Skin epidermis (tissue), 12 donors: ENCODE results near the gene RAPH1.

Source experiments
- H3K27ac ChIP-seq, 21 experiments: fragments of 200-600 bp; sonication (generic) in 11 of 21; one replicate each; pipeline ENCODE4 v1.5.0; 2020; ENCODE audit warnings: mild to moderate bottlenecking in 3 of 21, inconsistent platforms in 2 of 21, moderate library complexity in 2 of 21
- H3K4me3 ChIP-seq, 7 experiments: fragments of 200-600 bp; sonication (generic) in 2 of 7; one replicate each; pipeline ENCODE4 v1.5.0; 2020; ENCODE audit warnings: inconsistent platforms in 2 of 7, mild to moderate bottlenecking in 2 of 7, moderate library complexity in 1 of 7

RAPH1 gene

GRCh38 chr2:203492965-203493364 is 42.1 kb downstream of the RAPH1 start:
- Histone ChIP-seq H3K4me3 (no peak overlapping the region), H3K27ac (no peak overlapping the region)

- Histone ChIP-seq H3K27ac (no peak overlapping the region), H3K4me3 (no peak overlapping the region)
Measured at GRCh38 chr2:203490391-203490790, 44.7 kb downstream of the RAPH1 start.

- Histone ChIP-seq H3K27ac (no peak overlapping the region), H3K4me3 (no peak overlapping the region)
Measured at GRCh38 chr2:203489531-203489930, 45.6 kb downstream of the RAPH1 start.

GRCh38 chr2:203484266-203485112 is 50.6 kb downstream of the RAPH1 start:
- H3K27ac ChIP-seq: peak overlapping the region in 1 of 21 experiments; percentile 13
- H3K4me3 ChIP-seq: no peak overlapping the region

- no peak overlapping the region for H3K27ac ChIP-seq
- H3K4me3 ChIP-seq: no peak overlapping the region
Measured at GRCh38 chr2:203480623-203481022, 54.5 kb downstream of the RAPH1 start.

GRCh38 chr2:203476881-203477280 is 58.2 kb downstream of the RAPH1 start:
- Histone ChIP-seq H3K27ac (no peak overlapping the region), H3K4me3 (no peak overlapping the region)

GRCh38 chr2:203471323-203471722 is 63.8 kb downstream of the RAPH1 start:
- Histone ChIP-seq H3K4me3 (no peak overlapping the region), H3K27ac (no peak overlapping the region)

- no peak overlapping the region for H3K27ac ChIP-seq
- H3K4me3 ChIP-seq: no peak overlapping the region
Measured at GRCh38 chr2:203470371-203470770, 64.7 kb downstream of the RAPH1 start.

GRCh38 chr2:203469546-203469945 is 65.6 kb downstream of the RAPH1 start:
- H3K27ac ChIP-seq: no peak overlapping the region
- no peak overlapping the region for H3K4me3 ChIP-seq

GRCh38 chr2:203463266-203463678 is 71.8 kb downstream of the RAPH1 start:
- Histone ChIP-seq H3K27ac (no peak overlapping the region), H3K4me3 (no peak overlapping the region)

GRCh38 chr2:203462308-203462707 is 72.8 kb downstream of the RAPH1 start:
- no peak overlapping the region for H3K4me3 ChIP-seq
- H3K27ac ChIP-seq: no peak overlapping the region

GRCh38 chr2:203461746-203462145 is 73.4 kb downstream of the RAPH1 start:
- H3K4me3 ChIP-seq: no peak overlapping the region
- H3K27ac ChIP-seq: no peak overlapping the region

GRCh38 chr2:203455209-203455608 is 79.9 kb downstream of the RAPH1 start:
- Histone ChIP-seq H3K4me3 (no peak overlapping the region), H3K27ac (no peak overlapping the region)

- no peak overlapping the region for H3K27ac ChIP-seq
- H3K4me3 ChIP-seq: no peak overlapping the region
Measured at GRCh38 chr2:203453858-203454451, 81.1 kb downstream of the RAPH1 start.

- Histone ChIP-seq H3K4me3 (no peak overlapping the region), H3K27ac (no peak overlapping the region)
Measured at GRCh38 chr2:203451689-203452088, 83.4 kb downstream of the RAPH1 start.

- Histone ChIP-seq H3K4me3 (no peak overlapping the region), H3K27ac (no peak overlapping the region)
Measured at GRCh38 chr2:203451011-203451410, 84.1 kb downstream of the RAPH1 start.

GRCh38 chr2:203450561-203450960 is 84.5 kb downstream of the RAPH1 start:
- Histone ChIP-seq H3K4me3 (no peak overlapping the region), H3K27ac (no peak overlapping the region)

GRCh38 chr2:203446780-203447179 is 88.3 kb downstream of the RAPH1 start:
- Histone ChIP-seq H3K27ac (no peak overlapping the region), H3K4me3 (no peak overlapping the region)

- H3K4me3 ChIP-seq: no peak overlapping the region
- H3K27ac ChIP-seq: no peak overlapping the region
Measured at GRCh38 chr2:203446071-203446481, 89.0 kb downstream of the RAPH1 start.

GRCh38 chr2:203444738-203445137 is 90.4 kb downstream of the RAPH1 start:
- no peak overlapping the region for H3K4me3 ChIP-seq
- H3K27ac ChIP-seq: no peak overlapping the region

GRCh38 chr2:203442463-203442862 is 92.6 kb downstream of the RAPH1 start:
- H3K27ac ChIP-seq: no peak overlapping the region
- H3K4me3 ChIP-seq: no peak overlapping the region
